Vagina (tissue), 2 donors: Measurements from ENCODE around the gene RAET1L.

Experiments
- POLR2A ChIP-seq, 2 donors: fragments of 450-650 bp; IDR thresholded peaks; one replicate each; pipeline ENCODE4 v1.6.1; 2017; ENCODE audit warnings: antibody characterized with exemption in 2 of 2, mild to moderate bottlenecking in 2 of 2, moderate library complexity in 2 of 2
- TF ChIP-seq, protein P1 (sequence below), 3 experiments: fragments of 450-650 bp in 2 of 3; fragments of 200-600 bp in 1 of 3; sonication (generic) in 1 of 3; IDR thresholded peaks; one replicate each; pipeline ENCODE4 v1.5.1; 2017 to 2019; ENCODE audit warnings: antibody characterized with exemption in 3 of 3, mild to moderate bottlenecking in 2 of 3, moderate library complexity in 2 of 3

DNA sequence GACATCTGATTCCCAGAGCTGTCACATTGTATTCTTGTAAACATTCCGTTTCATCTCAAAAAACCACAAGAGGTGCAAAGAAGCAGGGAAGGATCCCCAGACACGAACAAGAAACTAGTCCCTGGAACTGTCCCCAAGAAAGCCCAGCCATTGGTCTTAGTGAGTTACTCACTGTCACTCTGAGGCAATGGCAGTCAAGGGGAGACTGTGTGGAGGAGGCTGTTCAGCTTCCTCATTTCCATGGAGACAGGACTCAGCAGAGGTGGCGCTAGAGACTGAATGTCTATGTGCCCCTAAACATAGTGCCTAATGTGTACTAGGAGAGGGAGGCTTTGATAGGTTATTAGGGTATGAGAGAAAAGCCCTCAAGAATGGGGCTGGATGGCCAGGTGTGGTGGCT is 50.5 kb downstream of the RAET1L start:
- TF ChIP-seq, protein P1, sequence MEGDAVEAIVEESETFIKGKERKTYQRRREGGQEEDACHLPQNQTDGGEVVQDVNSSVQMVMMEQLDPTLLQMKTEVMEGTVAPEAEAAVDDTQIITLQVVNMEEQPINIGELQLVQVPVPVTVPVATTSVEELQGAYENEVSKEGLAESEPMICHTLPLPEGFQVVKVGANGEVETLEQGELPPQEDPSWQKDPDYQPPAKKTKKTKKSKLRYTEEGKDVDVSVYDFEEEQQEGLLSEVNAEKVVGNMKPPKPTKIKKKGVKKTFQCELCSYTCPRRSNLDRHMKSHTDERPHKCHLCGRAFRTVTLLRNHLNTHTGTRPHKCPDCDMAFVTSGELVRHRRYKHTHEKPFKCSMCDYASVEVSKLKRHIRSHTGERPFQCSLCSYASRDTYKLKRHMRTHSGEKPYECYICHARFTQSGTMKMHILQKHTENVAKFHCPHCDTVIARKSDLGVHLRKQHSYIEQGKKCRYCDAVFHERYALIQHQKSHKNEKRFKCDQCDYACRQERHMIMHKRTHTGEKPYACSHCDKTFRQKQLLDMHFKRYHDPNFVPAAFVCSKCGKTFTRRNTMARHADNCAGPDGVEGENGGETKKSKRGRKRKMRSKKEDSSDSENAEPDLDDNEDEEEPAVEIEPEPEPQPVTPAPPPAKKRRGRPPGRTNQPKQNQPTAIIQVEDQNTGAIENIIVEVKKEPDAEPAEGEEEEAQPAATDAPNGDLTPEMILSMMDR (IDR thresholded peaks at IDR 0.05), result no peak
- no peak for TF ChIP-seq POLR2A (IDR thresholded peaks at IDR 0.05)
